OCI-LY3 (cell line): ENCODE data around the gene KIAA1671.

Experiments used
- EZH2phosphoT487 ChIP-seq: fragments of 200-600 bp; shearing (Covaris generic); IDR thresholded peaks from 2 replicates; pipeline ENCODE4 v1.6.1; 2018; ENCODE audit warnings: antibody characterized with exemption, mixed run types, low read depth
- TF ChIP-seq, protein P1 (sequence below): fragments of 200-600, 300-600 bp; sonication (generic); IDR thresholded peaks from 2 replicates; pipeline ENCODE4 v1.5.1; 2014; ENCODE audit warnings: antibody characterized with exemption, low read length, low read depth

DNA sequence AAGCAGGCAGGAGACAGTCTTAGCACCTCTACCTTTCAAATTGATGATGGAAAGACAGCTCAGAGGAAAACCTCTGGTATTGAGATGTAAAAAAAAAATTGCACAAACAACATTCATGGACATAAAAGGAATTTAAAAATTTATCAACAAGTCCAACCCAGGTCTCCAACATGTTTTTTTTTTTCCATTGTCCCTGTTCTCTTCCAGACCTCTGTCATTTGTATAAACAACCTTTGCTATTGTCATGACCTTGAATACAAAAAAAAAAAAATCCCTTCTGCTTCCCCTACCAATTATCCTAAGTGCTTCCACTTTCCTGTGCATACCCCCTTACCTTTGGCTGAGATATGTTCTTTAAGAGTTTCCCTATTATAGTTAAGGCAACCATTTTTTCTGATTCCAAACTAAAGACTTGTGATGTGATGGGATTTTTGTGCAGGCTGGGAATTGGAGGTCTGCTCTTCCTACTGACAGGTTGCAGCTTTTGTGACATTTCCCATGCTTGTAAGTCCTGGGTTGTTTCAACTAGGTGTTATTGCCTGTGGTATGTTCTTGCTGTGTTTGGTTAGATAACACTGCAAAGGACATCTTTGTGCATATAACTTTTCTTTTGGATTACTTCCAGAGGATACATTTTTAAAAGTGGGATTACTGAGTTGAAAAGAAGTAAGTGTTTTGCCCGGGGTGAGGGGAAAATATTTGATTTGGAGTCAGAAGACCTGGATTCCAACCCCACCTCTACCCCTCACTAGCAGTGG lies 67.1 kb downstream of the KIAA1671 start:
- TF ChIP-seq, protein P1, sequence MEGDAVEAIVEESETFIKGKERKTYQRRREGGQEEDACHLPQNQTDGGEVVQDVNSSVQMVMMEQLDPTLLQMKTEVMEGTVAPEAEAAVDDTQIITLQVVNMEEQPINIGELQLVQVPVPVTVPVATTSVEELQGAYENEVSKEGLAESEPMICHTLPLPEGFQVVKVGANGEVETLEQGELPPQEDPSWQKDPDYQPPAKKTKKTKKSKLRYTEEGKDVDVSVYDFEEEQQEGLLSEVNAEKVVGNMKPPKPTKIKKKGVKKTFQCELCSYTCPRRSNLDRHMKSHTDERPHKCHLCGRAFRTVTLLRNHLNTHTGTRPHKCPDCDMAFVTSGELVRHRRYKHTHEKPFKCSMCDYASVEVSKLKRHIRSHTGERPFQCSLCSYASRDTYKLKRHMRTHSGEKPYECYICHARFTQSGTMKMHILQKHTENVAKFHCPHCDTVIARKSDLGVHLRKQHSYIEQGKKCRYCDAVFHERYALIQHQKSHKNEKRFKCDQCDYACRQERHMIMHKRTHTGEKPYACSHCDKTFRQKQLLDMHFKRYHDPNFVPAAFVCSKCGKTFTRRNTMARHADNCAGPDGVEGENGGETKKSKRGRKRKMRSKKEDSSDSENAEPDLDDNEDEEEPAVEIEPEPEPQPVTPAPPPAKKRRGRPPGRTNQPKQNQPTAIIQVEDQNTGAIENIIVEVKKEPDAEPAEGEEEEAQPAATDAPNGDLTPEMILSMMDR, result no peak
- no peak for TF ChIP-seq EZH2phosphoT487
